GM23248 (cell line): ENCODE results near the gene KRTAP9-3. TPM values are rescaled to one million over a fixed set of nuclear protein-coding genes. Genes with fewer than 3 reads are reported as not detected.
"Not testable (repeated sequence)": the region's sequence is repeated elsewhere in the genome, so short reads cannot be mapped to it uniquely, and the experiment has no call there.

Source experiments
- DNase-seq: peaks from one replicate; pipeline ENCODE4 v3.0.0-alpha.2; 2015
- H2AFZ ChIP-seq: fragments of 200-600 bp; sonication (generic); 2 replicates; pipeline ENCODE4 v1.6.1; 2016; ENCODE audit warnings: antibody characterized with exemption
- H3F3A ChIP-seq: fragments of 200-600 bp; sonication (generic); 2 replicates; pipeline ENCODE4 v1.6.1; 2016; ENCODE audit warnings: mild to moderate bottlenecking, antibody characterized with exemption, mixed run types; ENCODE audit not compliant: insufficient read depth
- H3K27ac ChIP-seq: fragments of 200-600 bp; sonication (generic); 2 replicates; pipeline ENCODE4 v1.5.1; 2016; ENCODE audit warnings: mild to moderate bottlenecking
- H3K27me3 ChIP-seq: fragments of 200-600 bp; sonication (generic); replicated peaks from 2 replicates; pipeline ENCODE4 v1.6.1; 2016; ENCODE audit warnings: mild to moderate bottlenecking; ENCODE audit not compliant: insufficient read depth
- H3K36me3 ChIP-seq: fragments of 200-600 bp; sonication (generic); 2 replicates; pipeline ENCODE4 v1.6.1; 2016; ENCODE audit warnings: low read depth, mild to moderate bottlenecking
- H3K4me1 ChIP-seq: fragments of 200-600 bp; sonication (generic); 2 replicates; pipeline ENCODE4 v1.6.1; 2016; ENCODE audit warnings: mild to moderate bottlenecking; ENCODE audit not compliant: insufficient read depth
- H3K4me2 ChIP-seq: fragments of 200-600 bp; sonication (generic); one replicate; pipeline ENCODE4 v1.6.1; 2016; ENCODE audit warnings: mild to moderate bottlenecking; ENCODE audit not compliant: unreplicated experiment
- H3K4me3 ChIP-seq: fragments of 200-600 bp; sonication (generic); 2 replicates; pipeline ENCODE4 v1.5.1; 2016; ENCODE audit warnings: mild to moderate bottlenecking
- H3K79me2 ChIP-seq: fragments of 200-600 bp; sonication (generic); 2 replicates; pipeline ENCODE4 v1.6.1; 2016; ENCODE audit warnings: mild to moderate bottlenecking; ENCODE audit not compliant: insufficient read depth
- H3K9ac ChIP-seq: fragments of 200-600 bp; sonication (generic); 2 replicates; pipeline ENCODE4 v1.6.1; 2016; ENCODE audit warnings: mild to moderate bottlenecking
- H3K9me2 ChIP-seq: fragments of 200-600 bp; sonication (generic); 2 replicates; pipeline ENCODE4 v1.6.1; 2016; ENCODE audit warnings: mixed run types, mild to moderate bottlenecking, moderate library complexity; ENCODE audit not compliant: insufficient read depth
- H3K9me3 ChIP-seq: fragments of 200-600 bp; sonication (generic); one replicate; pipeline ENCODE4 v1.6.1; 2017; ENCODE audit warnings: low read depth
- H4K20me1 ChIP-seq: fragments of 200-600 bp; sonication (generic); 2 replicates; pipeline ENCODE4 v1.6.0; 2016; ENCODE audit not compliant: insufficient read depth
- EZH2 ChIP-seq: fragments of 200-600 bp; sonication (generic); IDR thresholded peaks from 2 replicates; pipeline ENCODE4 v1.6.1; 2018; ENCODE audit warnings: antibody characterized with exemption, mild to moderate bottlenecking; ENCODE audit not compliant: insufficient read depth, poor library complexity, severe bottlenecking
- EZH2phosphoT487 ChIP-seq: fragments of 200-600 bp; sonication (generic); IDR thresholded peaks from 2 replicates; pipeline ENCODE4 v1.6.1; 2018; ENCODE audit warnings: antibody characterized with exemption, moderate library complexity, mild to moderate bottlenecking, low read depth; ENCODE audit not compliant: insufficient read depth
- WGBS, 2 experiments: methylation state at CpG; one replicate each; pipeline ENCODE4 v1.1.6; 2015 to 2017; ENCODE audit warnings: low lambda C conversion rate in 2 of 2, low coverage in 1 of 2; ENCODE audit errors: missing lambda C conversion rate in 2 of 2; 5-methylcytosine and 5-hydroxymethylcytosine counted together
- in situ Hi-C: fragments of 300-500 bp; cut with MboI; formaldehyde crosslinking; loops from 2 replicates; pipeline ENCODE4 v1.15.0; 2020
- polyA plus RNA-seq: library from polyadenylated mRNA; unstranded; fragments of >200 nt; fragmentation: Nextera tagmentation; extraction: Ambion mirVana; gene quantifications from 2 replicates; pipeline ENCODE4 v1.2.1, GENCODE V29; 2016
- small RNA-seq: library from RNA; depleted of rRNA; stranded (forward); fragments of <200 nt; gene quantifications from one replicate; pipeline ENCODE3, GENCODE V24; 2014; ENCODE audit warnings: low read depth, low replicate concordance
- total RNA-seq: library from RNA; depleted of rRNA; stranded (reverse); fragments of >200 nt; shearing (Covaris generic); gene quantifications from 2 replicates; pipeline ENCODE4 v1.2.3, GENCODE V29; 2014; rRNA removed

The KRTAP9-3 gene
- total and polyA plus RNA-seq, 2 experiments from 2014 or later = not detected

- Histone ChIP-seq H3K4me2 (no peak overlapping the region), H3F3A (no peaks in the 10 kb centered on the region), H3K36me3 (no peaks in the 10 kb centered on the region), H3K9me3 (no peaks in the 10 kb centered on the region), H4K20me1 (no peaks in the 10 kb centered on the region), H2AFZ (no peak overlapping the region), H3K27ac (no peak overlapping the region), H3K9ac (no peak overlapping the region), H3K27me3 (no peaks in the 10 kb centered on the region), H3K4me1 (no peaks in the 10 kb centered on the region), H3K79me2 (no peaks in the 10 kb centered on the region), H3K9me2 (no peaks in the 10 kb centered on the region), H3K4me3 (no peak overlapping the region)
- TF ChIP-seq EZH2 (no peak), EZH2phosphoT487 (no peak)
- WGBS, 2 experiments = no CpG with 5 or more reads among the region's 1 CpG
- in situ Hi-C loops = no loop called here
- no peak for DNase-seq
Observed at GRCh38 chr17:41271858-41272257, 39.6 kb downstream of the KRTAP9-3 start.

DNA sequence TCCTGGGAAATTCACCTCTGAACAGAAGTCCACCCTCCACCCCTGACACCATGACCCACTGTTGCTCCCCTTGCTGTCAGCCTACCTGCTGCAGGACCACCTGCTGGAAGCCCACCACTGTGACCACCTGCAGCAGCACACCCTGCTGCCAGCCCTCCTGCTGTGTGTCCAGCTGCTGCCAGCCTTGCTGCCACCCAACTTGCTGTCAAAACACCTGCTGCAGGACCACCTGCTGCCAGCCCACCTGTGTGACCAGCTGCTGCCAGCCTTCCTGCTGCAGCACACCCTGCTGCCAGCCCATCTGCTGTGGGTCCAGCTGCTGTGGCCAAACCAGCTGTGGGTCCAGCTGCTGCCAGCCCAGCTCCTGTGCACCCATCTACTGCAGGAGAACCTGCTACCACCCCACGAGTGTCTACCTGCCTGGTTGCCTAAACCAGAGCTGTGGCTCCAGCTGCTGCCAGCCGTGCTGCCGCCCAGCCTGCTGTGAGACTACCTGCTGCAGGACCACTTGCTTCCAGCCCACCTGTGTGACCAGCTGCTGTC is 43.5 kb downstream of the KRTAP9-3 start, which contains the start of gene KRTAP9-7:
Gene KRTAP9-7 (plus strand): TSS at position 51 of the 543 bp plus-strand sequence. CDS start 0 bp downstream, at position 51.
- H3K9me3 ChIP-seq, H3K36me3 ChIP-seq, H3K4me1 ChIP-seq, in situ Hi-C loops, H3K27ac ChIP-seq, H2AFZ ChIP-seq, H3K79me2 ChIP-seq, H4K20me1 ChIP-seq, H3K9me2 ChIP-seq, H3K9ac ChIP-seq, H3K4me2 ChIP-seq, H3K27me3 ChIP-seq, H3F3A ChIP-seq, DNase-seq, H3K4me3 ChIP-seq: not testable (repeated sequence)
- WGBS, 2 experiments = 60 to 86% methylated on average over 3 of the region's 3 CpGs

DNA sequence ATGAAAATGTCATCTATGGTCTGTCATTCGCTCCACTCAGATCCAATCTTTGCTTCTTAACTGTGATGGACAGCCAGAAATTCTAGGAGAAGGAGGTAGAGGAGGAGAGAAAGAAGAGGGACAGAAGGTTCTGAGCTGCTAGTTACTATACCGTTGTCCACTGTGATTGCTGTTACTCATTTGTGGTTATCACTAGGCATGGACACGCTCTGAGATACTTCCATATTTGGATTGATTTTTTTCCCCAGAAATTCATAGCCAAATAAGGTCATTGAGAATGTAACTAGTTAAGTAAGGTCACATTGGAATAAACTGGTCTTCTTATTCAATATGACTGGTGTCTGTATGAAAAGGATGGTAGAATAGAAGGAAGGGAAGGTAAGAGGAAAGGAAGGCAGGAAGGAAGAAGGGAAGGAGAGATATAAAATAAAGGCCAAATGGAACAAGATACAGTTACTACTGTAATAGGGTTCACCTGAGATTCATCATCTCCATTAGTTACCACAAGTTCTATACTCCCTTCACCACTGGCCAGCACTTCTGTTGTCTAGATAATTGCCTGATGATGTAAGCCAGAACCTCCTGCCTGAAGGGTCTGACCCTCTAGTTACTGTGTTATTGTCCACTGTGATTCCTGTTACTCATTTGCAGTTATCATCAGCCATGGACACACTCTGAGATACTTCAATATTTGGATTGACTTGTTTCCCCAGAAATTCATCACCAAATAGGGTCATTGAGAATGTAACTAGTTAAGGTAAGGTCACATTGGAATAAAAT is 46.1 kb downstream of the KRTAP9-3 start:
- no peak overlapping the region for H3K9ac ChIP-seq
- DNase-seq = no peak
- no peak for TF ChIP-seq EZH2
- TF ChIP-seq EZH2phosphoT487 = no peak
- 65 to 68% methylated on average over 3 of the region's 3 CpGs for WGBS, 2 experiments
- no peaks in the 10 kb centered on the region for H3K79me2 ChIP-seq
- no peak overlapping the region for H3K27ac ChIP-seq
- H2AFZ ChIP-seq = no peak overlapping the region
- in situ Hi-C loops = no loop called here
- no peaks in the 10 kb centered on the region for H3K36me3 ChIP-seq
- H3K9me2 ChIP-seq = no peaks in the 10 kb centered on the region
- H3K4me1 ChIP-seq = peaks cover under 1% of the 10 kb centered on the region; the same call in 1 of the 2 replicates
- H3K4me2 ChIP-seq = no peak overlapping the region
- no peaks in the 10 kb centered on the region for H3K9me3 ChIP-seq
- H4K20me1 ChIP-seq = no peaks in the 10 kb centered on the region
- H3F3A ChIP-seq = no peaks in the 10 kb centered on the region
- no peaks in the 10 kb centered on the region for H3K27me3 ChIP-seq
- H3K4me3 ChIP-seq = no peak overlapping the region

Small RNAs within 50 kb of the gene (small RNA-seq; reads per million reads assigned to genes)
- gene KRTAP4-17P = not detected
- gene KRTAP9-10P = not detected

Other genes starting within 250 kb of the KRTAP9-3 start
Only the 30 nearest of the 42 such genes appear.
- gene KRTAP2-1, start 185.1 kb upstream of the KRTAP9-3 start, total RNA-seq = not detected in 2 replicates
- gene KRTAP2-1, start 185.1 kb upstream of the KRTAP9-3 start, polyA plus RNA-seq = not detected in 2 replicates
- gene KRTAP2-2, start 177.2 kb upstream of the KRTAP9-3 start, total RNA-seq = not detected in 2 replicates
- gene KRTAP2-2, start 177.2 kb upstream of the KRTAP9-3 start, polyA plus RNA-seq = 0.51 and 0.74 TPM in 2 replicates
- 0.38 and 13.4 TPM in 2 replicates for gene KRTAP2-3, start 172.3 kb upstream of the KRTAP9-3 start, total RNA-seq
- gene KRTAP2-3, start 172.3 kb upstream of the KRTAP9-3 start, polyA plus RNA-seq = 54.3 and 55.2 TPM in 2 replicates
- gene KRTAP2-4, start 166.6 kb upstream of the KRTAP9-3 start, total RNA-seq = not detected in 2 replicates
- not detected in 2 replicates for gene KRTAP2-4, start 166.6 kb upstream of the KRTAP9-3 start, polyA plus RNA-seq
- gene KRTAP4-7, start 148.3 kb upstream of the KRTAP9-3 start, total RNA-seq = not detected in 2 replicates
- gene KRTAP4-7, start 148.3 kb upstream of the KRTAP9-3 start, polyA plus RNA-seq = not detected in 2 replicates
- gene KRTAP4-8, start 134.3 kb upstream of the KRTAP9-3 start, total RNA-seq = not detected in 2 replicates
- gene KRTAP4-8, start 134.3 kb upstream of the KRTAP9-3 start, polyA plus RNA-seq = 0.20 TPM in 1 of 2 replicates, not detected in the other
- not detected in 2 replicates for gene KRTAP4-16, start 130.2 kb upstream of the KRTAP9-3 start, total RNA-seq
- not detected in 2 replicates for gene KRTAP4-16, start 130.2 kb upstream of the KRTAP9-3 start, polyA plus RNA-seq
- gene KRTAP4-9, start 127.1 kb upstream of the KRTAP9-3 start, total RNA-seq = not detected in 2 replicates
- 0.49 and 0.51 TPM in 2 replicates for gene KRTAP4-9, start 127.1 kb upstream of the KRTAP9-3 start, polyA plus RNA-seq
- gene KRTAP4-11, start 114.1 kb upstream of the KRTAP9-3 start, total RNA-seq = not detected in 2 replicates
- 0.29 TPM in 1 of 2 replicates, not detected in the other for gene KRTAP4-11, start 114.1 kb upstream of the KRTAP9-3 start, polyA plus RNA-seq
- gene KRTAP4-12, start 108.3 kb upstream of the KRTAP9-3 start, total RNA-seq = not detected in 2 replicates
- 1.7 and 1.8 TPM in 2 replicates for gene KRTAP4-12, start 108.3 kb upstream of the KRTAP9-3 start, polyA plus RNA-seq
- gene KRTAP4-6, start 91.9 kb upstream of the KRTAP9-3 start, total RNA-seq = not detected in 2 replicates
- not detected in 2 replicates for gene KRTAP4-6, start 91.9 kb upstream of the KRTAP9-3 start, polyA plus RNA-seq
- not detected in 2 replicates for gene KRTAP4-5, start 82.6 kb upstream of the KRTAP9-3 start, total RNA-seq
- not detected in 2 replicates for gene KRTAP4-5, start 82.6 kb upstream of the KRTAP9-3 start, polyA plus RNA-seq
- gene KRTAP4-4, start 71.7 kb upstream of the KRTAP9-3 start, total RNA-seq = not detected in 2 replicates
- gene KRTAP4-4, start 71.7 kb upstream of the KRTAP9-3 start, polyA plus RNA-seq = not detected in 2 replicates
- gene KRTAP4-3, start 64.2 kb upstream of the KRTAP9-3 start, total RNA-seq = not detected in 2 replicates
- gene KRTAP4-3, start 64.2 kb upstream of the KRTAP9-3 start, polyA plus RNA-seq = not detected in 2 replicates
- gene KRTAP4-2, start 54.2 kb upstream of the KRTAP9-3 start, total RNA-seq = not detected in 2 replicates
- not detected in 2 replicates for gene KRTAP4-2, start 54.2 kb upstream of the KRTAP9-3 start, polyA plus RNA-seq
- gene KRTAP4-1, start 47.5 kb upstream of the KRTAP9-3 start, total RNA-seq = 0.76 TPM in 1 of 2 replicates, not detected in the other
- gene KRTAP4-1, start 47.5 kb upstream of the KRTAP9-3 start, polyA plus RNA-seq = not detected in 2 replicates
- gene KRTAP9-1, start 42.6 kb upstream of the KRTAP9-3 start, total RNA-seq = not detected in 2 replicates
- gene KRTAP9-1, start 42.6 kb upstream of the KRTAP9-3 start, polyA plus RNA-seq = not detected in 2 replicates
- gene KRTAP9-2, start 5.8 kb upstream of the KRTAP9-3 start, total RNA-seq = not detected in 2 replicates
- not detected in 2 replicates for gene KRTAP9-2, start 5.8 kb upstream of the KRTAP9-3 start, polyA plus RNA-seq
- gene KRTAP9-8, start 5.5 kb downstream of the KRTAP9-3 start, total RNA-seq = not detected in 2 replicates
- gene KRTAP9-8, start 5.5 kb downstream of the KRTAP9-3 start, polyA plus RNA-seq = not detected in 2 replicates
- gene KRTAP9-4, start 17.2 kb downstream of the KRTAP9-3 start, total RNA-seq = not detected in 2 replicates
- gene KRTAP9-4, start 17.2 kb downstream of the KRTAP9-3 start, polyA plus RNA-seq = not detected in 2 replicates
- not detected in 2 replicates for gene KRTAP9-9, start 22.9 kb downstream of the KRTAP9-3 start, total RNA-seq
- gene KRTAP9-9, start 22.9 kb downstream of the KRTAP9-3 start, polyA plus RNA-seq = not detected in 2 replicates
- gene KRTAP9-6, start 32.9 kb downstream of the KRTAP9-3 start, total RNA-seq = not detected in 2 replicates
- not detected in 2 replicates for gene KRTAP9-6, start 32.9 kb downstream of the KRTAP9-3 start, polyA plus RNA-seq
- gene KRTAP9-7, start 43.2 kb downstream of the KRTAP9-3 start, total RNA-seq = not detected in 2 replicates
- not detected in 2 replicates for gene KRTAP9-7, start 43.2 kb downstream of the KRTAP9-3 start, polyA plus RNA-seq
- not detected in 2 replicates for gene KRTAP29-1, start 70.4 kb downstream of the KRTAP9-3 start, total RNA-seq
- gene KRTAP29-1, start 70.4 kb downstream of the KRTAP9-3 start, polyA plus RNA-seq = not detected in 2 replicates
- not detected in 2 replicates for gene KRTAP16-1, start 76.9 kb downstream of the KRTAP9-3 start, total RNA-seq
- not detected in 2 replicates for gene KRTAP16-1, start 76.9 kb downstream of the KRTAP9-3 start, polyA plus RNA-seq
- gene KRTAP17-1, start 83.3 kb downstream of the KRTAP9-3 start, total RNA-seq = not detected in 2 replicates
- gene KRTAP17-1, start 83.3 kb downstream of the KRTAP9-3 start, polyA plus RNA-seq = not detected in 2 replicates
- gene KRT33A, start 118.4 kb downstream of the KRTAP9-3 start, total RNA-seq = not detected in 2 replicates
- not detected in 2 replicates for gene KRT33A, start 118.4 kb downstream of the KRTAP9-3 start, polyA plus RNA-seq
- 0.25 and 0.76 TPM in 2 replicates for gene KRT33B, start 137.4 kb downstream of the KRTAP9-3 start, total RNA-seq
- gene KRT33B, start 137.4 kb downstream of the KRTAP9-3 start, polyA plus RNA-seq = 1.0 and 1.2 TPM in 2 replicates
- 73.5 and 77.8 TPM in 2 replicates for gene KRT34, start 149.9 kb downstream of the KRTAP9-3 start, total RNA-seq
- gene KRT34, start 149.9 kb downstream of the KRTAP9-3 start, polyA plus RNA-seq = 39.8 and 42.2 TPM in 2 replicates
- not detected in 2 replicates for gene KRT31, start 165.2 kb downstream of the KRTAP9-3 start, total RNA-seq
- not detected in 2 replicates for gene KRT31, start 165.2 kb downstream of the KRTAP9-3 start, polyA plus RNA-seq